NOMO-1 treated with DMSO at 0.1 percent for 48 hours (cell line): ENCODE data around the gene MLLT1.
A peak's percentile ranks its signal among the peaks of the same experiment; 100 is the strongest.

Experiments
- DNase-seq: peaks from one replicate; lab custom pipeline; 2025; ENCODE audit not compliant: unreplicated experiment; lab: John Stamatoyannopoulos, UW

Gene MLLT1

GRCh38 chr19:6275170-6275744, 4.5 kb downstream of the MLLT1 start:
- no peak for DNase-seq

DNA sequence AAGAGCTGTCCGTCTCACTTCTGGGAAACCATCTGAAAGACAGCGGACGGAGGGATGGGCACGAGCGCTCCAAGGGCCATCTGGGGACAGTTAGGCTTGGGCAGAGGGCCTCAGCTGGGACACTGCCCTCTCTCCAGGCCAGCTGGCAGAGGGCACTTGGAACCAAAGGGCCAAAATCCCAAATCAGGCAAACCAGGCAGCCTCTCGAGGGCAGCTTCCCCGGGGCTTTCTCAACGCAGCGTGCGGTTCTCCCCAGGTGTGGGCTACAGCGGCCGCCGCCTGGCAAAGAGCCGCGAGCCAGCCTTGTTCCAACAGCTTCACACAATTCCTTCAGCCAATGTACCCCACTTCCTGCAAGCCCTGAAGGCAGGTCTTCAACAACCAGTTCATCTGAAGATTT, 5.0 kb downstream of the MLLT1 start:
- no peak for DNase-seq

GRCh38 chr19:6273701-6274601, 5.8 kb downstream of the MLLT1 start:
- DNase-seq = peak; percentile 72

DNA sequence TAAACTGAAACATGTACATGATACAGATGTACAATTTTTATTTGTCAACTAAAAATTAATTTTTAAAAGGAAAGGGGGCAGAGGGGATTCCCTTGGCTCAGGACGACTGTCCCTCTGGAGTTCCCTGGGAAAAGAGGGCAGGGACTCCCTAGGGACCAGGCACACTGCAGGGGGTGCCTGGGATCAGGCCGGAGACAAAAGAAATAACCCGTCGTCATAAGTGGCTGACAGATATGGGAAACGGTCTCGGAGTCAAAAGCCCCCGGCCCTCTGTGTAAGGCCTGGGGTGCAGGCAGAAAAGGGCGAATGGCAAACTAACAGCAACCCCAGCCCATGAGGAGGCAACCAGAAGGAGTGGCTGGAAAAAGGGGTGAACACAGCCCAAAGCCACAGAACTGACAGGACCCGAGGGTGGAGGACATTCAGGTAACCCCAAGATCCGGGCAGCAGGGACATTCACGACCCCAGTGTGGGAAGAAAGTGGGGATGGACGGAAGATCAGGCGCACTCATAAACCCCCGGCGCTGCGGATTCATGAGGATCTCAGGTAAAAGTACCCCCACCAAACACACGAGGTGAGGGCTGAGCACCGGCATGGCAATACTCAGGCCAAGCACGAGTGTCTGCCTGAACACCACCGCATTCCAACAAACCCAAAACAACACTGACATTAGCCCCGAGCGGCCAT, 6.7 kb downstream of the MLLT1 start:
- DNase-seq = no peak

DNA sequence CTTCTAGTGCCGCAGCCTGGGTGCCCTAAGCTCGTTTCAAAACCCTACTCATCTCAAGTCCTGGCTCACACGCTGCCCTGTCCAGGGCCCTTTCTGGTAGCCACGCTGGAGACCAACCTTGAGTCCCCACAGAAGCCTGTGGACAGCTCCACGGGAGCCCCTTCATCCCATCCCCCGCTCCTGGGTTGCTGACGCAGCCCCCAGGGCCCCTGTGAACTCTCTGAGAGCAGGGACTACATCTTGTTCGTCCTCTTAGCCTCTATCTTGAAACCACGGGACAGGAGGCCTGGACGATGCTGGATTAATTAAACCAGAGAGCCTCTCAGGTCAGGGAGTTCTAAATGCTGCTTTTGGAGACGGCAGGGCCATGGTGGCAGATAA, 7.4 kb downstream of the MLLT1 start:
- DNase-seq = no peak

DNA sequence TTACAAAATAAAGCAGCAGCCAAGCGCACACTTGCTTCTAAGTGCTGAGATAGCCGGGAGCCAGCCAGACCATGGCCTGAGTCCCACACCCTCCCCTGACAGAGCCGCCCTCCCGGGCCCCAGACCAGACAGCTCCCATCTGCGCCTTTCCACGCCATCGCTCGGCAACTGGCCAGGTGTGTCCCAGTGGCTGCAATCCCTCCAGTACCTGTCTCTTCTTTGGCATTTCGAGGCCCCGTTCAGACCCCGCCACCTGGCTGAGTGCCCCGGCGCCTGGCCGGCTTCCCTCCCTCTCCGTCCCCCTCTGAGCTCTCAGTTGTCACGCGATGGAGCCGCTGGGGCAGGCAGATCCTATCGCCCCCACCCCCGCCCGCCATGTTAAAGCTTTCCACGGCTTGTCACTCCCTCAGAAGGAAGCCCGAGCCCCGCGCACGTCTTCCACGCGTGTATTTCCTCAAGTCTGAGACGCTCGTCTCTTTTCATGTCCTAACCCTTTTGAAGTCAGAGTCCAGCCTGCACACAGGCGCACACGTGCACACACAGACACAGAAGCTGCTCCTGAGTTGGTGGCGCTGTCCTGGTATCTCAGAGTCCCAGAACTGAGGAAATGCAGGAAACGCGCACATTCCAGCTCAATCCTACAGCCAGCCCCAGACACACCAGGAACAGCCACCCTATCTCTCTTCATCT, 7.9 kb downstream of the MLLT1 start:
- no peak for DNase-seq

DNA sequence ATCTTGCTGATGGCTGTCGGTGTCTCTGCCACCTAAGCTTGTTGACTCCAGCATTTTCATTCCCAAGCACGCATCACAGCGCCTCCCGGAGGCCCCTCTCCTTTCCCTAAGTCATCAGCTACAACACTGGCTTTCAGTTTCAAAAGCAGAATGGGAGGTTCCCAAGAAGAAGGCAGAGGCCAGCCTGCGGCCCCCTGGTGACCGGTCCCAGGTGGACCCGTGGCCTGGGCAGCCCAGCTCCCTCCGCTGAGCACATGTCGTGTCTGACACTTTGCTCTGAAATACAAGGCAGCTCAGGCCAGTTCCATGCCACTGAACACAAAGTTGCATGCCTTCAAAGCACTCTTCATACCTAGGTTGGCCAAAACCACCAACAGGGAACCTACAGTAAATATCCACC, 8.5 kb downstream of the MLLT1 start:
- DNase-seq = no peak

- no peak for DNase-seq
These were observed 9.0 kb downstream of the MLLT1 start for GRCh38 chr19:6270822-6271221.

GRCh38 chr19:6270076-6270745, 9.6 kb downstream of the MLLT1 start:
- no peak for DNase-seq

DNA sequence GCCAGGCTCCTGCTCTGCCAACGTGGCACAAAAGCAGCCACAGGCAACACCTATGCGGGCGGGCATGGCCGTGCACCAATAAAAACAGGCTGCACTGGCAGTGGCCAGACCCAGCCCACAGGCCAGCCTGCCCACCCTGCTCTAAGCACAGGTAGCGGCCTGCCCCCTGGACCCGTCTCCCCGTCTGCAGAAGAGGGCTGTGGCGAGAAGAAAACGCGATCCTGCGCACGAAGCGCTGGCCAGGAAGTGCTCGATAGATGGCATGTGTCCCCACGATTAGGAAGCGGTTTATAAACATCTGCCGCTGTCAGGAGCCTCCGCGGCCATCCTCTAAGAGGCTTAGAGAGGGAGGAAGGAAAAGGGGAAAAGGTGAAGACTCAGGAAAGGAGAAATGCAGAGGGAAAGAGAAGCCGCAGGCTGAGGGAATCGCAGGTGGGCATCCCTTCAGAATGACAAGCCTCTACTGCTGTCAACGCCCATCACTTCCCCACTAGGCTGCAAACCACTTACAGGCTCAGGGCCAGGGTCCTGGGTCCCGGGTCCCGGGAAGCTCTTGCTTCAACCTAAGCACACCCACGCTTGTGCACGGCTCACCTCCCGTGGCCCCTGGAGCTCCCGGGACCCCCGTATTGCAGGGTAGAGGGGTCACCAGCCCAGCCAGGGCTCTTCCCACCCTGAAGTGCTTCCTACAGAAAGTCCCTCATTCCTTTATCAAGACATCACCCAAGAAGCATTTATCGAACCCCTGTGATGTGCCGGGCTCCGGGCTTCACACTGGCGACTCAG, 10.5 kb downstream of the MLLT1 start:
- no peak for DNase-seq

GRCh38 chr19:6268382-6268771, 11.4 kb downstream of the MLLT1 start:
- DNase-seq = no peak

DNA sequence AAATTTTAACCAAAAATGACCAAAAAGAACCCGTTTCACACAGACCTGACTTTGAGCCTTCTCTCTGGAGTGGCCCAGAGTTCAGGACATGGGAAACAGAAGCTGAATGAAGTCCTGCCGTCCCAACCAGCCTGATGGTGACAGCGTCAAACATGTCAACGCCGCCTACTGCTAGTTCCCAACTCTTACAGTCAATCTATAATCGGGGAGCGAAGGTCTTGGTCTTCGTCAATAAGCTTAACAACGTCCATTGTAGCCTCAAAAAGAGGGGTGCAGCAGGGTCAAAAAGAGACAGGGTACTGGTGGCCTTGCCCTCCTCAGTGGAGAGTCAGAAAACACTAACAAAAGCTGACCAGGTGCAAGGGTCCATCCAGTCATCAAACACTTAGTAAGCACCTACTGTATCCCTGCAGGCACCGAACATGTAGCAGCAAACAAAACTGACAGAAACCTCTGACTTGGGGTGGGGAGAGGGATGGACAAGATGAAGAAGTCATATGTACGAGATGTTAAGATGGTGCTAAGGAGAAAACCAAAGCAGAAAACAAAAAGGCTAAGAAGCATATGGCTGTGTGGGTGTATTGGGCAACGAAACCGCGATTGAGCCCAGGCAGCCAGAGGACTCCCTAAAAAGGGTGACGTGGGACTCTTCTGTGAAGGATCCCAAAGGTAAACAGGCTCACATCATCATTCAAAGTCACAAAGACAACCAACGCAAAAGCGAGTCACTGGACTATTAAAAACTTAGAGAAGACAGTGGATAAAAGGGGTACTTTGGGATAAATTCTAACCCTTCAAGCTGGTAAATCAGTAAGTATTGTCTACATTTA, 12.0 kb downstream of the MLLT1 start:
- DNase-seq = no peak

- DNase-seq = no peak
These were observed 15.0 kb downstream of the MLLT1 start for GRCh38 chr19:6264803-6265202.

DNA sequence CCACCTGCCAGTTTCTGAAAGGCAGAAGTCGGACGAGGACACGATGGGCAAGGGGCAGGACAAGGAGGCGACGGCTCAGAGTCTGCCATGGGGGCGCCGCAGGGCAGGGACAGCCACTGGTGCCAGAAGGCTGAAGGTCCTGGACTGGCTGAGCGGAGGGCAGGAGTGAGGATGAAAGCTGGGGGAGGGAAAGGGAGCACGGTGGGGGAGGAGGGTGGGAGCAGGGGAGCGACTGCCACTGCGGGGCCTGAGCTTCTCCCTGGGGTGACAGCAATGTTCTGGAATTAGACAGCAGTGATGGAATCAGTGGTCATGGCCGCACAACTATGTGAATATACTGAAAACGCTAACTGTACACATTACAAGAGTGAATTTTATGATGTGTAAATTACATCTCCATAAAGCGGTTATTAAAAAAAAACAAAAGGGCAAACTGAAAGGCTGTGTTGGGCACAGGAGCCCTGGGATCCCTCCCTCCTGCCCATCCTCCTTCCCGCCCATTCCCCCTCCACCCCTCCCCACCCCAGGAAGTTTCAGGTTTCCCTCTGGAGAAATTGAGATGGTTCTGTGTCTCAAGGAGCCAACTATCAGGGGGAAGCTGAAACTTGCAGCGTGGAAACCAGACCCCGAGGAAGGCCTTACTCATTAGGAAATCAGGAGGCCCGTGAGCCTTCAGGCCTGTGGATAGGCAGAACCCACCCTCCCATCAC, 15.9 kb downstream of the MLLT1 start:
- DNase-seq = no peak

GRCh38 chr19:6263306-6263705, 16.5 kb downstream of the MLLT1 start:
- DNase-seq = no peak

- DNase-seq = no peak
These were observed 17.3 kb downstream of the MLLT1 start for GRCh38 chr19:6262519-6262918.

GRCh38 chr19:6261883-6262282, 17.9 kb downstream of the MLLT1 start:
- no peak for DNase-seq

DNA sequence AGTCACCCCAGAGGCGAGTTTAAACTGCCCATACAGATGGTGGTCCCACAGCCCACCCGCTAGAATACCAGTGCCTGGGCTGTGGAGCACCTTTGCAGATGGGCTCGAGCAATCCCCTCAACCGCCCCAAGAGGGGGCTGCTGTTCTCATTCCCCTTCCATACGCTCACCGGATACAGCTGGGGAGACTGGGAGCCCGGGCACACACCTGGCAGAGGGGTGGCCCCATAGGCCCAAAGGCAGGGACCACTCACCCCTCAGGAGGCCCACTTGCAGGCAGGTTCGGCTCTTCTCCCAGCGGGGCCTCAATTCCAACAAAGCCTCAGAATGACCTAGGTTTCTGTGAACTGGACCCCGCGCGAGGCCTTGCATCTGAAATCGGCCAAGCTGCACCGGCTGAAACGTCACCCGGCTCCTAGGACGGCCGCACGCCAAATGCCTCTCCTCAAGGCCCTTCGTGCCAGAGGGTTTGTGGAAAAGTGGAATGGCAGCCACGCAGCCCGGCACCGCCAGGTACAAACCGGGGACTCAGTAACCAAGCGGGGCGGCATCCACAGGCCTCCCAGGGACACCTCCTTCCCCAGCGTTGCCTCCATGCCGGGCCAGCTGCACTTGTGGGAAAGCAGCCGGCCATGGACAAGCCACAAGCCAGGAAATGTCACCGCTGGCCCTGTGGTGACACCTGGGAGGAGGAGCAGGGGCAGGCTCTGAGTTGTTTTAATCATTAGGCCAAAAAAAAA, 18.7 kb downstream of the MLLT1 start:
- no peak for DNase-seq
